DND-41 (cell line): ENCODE measurements around the gene EFCAB10.

Experiments
- ATAC-seq: fragments of 200-7000 bp; cut with Tn5 transposase; 3 replicates; pipeline ENCODE4 v1.9.1; 2021; ENCODE audit warnings: low read depth; ENCODE audit not compliant: insufficient read depth
- DNase-seq: peaks from one replicate; pipeline ENCODE4 v3.0.0-alpha.2; 2020
- H2AFZ ChIP-seq: 2 replicates; pipeline ENCODE4 v1.6.0; 2012; ENCODE audit warnings: low read depth, low read length
- H3K27ac ChIP-seq: 2 replicates; pipeline ENCODE4 v1.5.1; 2012; ENCODE audit warnings: low read length, inconsistent platforms
- H3K27me3 ChIP-seq: fragments of 200-600 bp; sonication (generic); 2 replicates; pipeline ENCODE4 v1.6.0; 2012; ENCODE audit warnings: low read length, mild to moderate bottlenecking, inconsistent platforms; ENCODE audit not compliant: insufficient read depth, poor library complexity
- H3K36me3 ChIP-seq: 2 replicates; pipeline ENCODE4 v1.5.1; 2012; ENCODE audit warnings: low read length, inconsistent platforms; ENCODE audit not compliant: insufficient read depth
- H3K4me1 ChIP-seq: 2 replicates; pipeline ENCODE4 v1.5.1; 2012; ENCODE audit warnings: mild to moderate bottlenecking, low read length; ENCODE audit not compliant: insufficient read depth
- H3K4me2 ChIP-seq: 2 replicates; pipeline ENCODE4 v1.6.0; 2012; ENCODE audit warnings: mild to moderate bottlenecking, moderate library complexity, low read length, inconsistent platforms; ENCODE audit not compliant: insufficient read depth
- H3K4me3 ChIP-seq, 2 experiments: fragments of 200-600 bp in 1 of 2; shearing (Covaris generic) in 1 of 2; 2 replicates each; pipeline ENCODE4 v1.5.1; 2012 to 2016; ENCODE audit warnings: inconsistent platforms in 2 of 2, low read length in 2 of 2, mild to moderate bottlenecking in 2 of 2, low read depth in 1 of 2, moderate library complexity in 1 of 2
- H3K79me2 ChIP-seq: 2 replicates; pipeline ENCODE4 v1.6.0; 2012; ENCODE audit warnings: low read length, inconsistent platforms; ENCODE audit not compliant: insufficient read depth
- H3K9ac ChIP-seq: 2 replicates; pipeline ENCODE4 v1.6.0; 2012; ENCODE audit warnings: low read depth, mild to moderate bottlenecking, inconsistent platforms, low read length, moderate library complexity
- H3K9me3 ChIP-seq: 2 replicates; pipeline ENCODE4 v1.5.1; 2012; ENCODE audit warnings: low read length, moderate library complexity, mild to moderate bottlenecking, inconsistent platforms; ENCODE audit not compliant: insufficient read depth, severe bottlenecking
- H4K20me1 ChIP-seq: 2 replicates; pipeline ENCODE4 v1.6.0; 2012; ENCODE audit warnings: low read length; ENCODE audit not compliant: insufficient read depth
- EZH2 ChIP-seq: IDR thresholded peaks from 3 replicates; pipeline ENCODE4 v1.6.1; 2012; ENCODE audit warnings: borderline replicate concordance, low read depth, mild to moderate bottlenecking, moderate library complexity, low read length, inconsistent platforms; ENCODE audit not compliant: severe bottlenecking
- TF ChIP-seq, protein P1 (sequence below): IDR thresholded peaks from 2 replicates; pipeline ENCODE4 v1.5.1; 2012; ENCODE audit warnings: borderline replicate concordance, low read length, moderate library complexity, mild to moderate bottlenecking; ENCODE audit not compliant: poor library complexity, severe bottlenecking; ENCODE audit errors: extremely low read depth

The EFCAB10 gene

GRCh38 chr7:105565190-105565589 lies 16.1 kb downstream of the EFCAB10 start:
- Histone ChIP-seq H3K9ac (no peak overlapping the region), H3K4me2 (no peak overlapping the region), H3K4me1 (no peaks in the 10 kb centered on the region), H3K36me3 (peaks cover 58% of the 10 kb centered on the region), H3K79me2 (no peaks in the 10 kb centered on the region), H3K27me3 (no peaks in the 10 kb centered on the region), H2AFZ (no peak overlapping the region), H3K9me3 (no peaks in the 10 kb centered on the region), H3K4me3 (no peak overlapping the region), H4K20me1 (no peaks in the 10 kb centered on the region), H3K27ac (no peak overlapping the region)
- ATAC-seq (no peak), DNase-seq (no peak)
- TF ChIP-seq EZH2 = no peak
- TF ChIP-seq, protein P1, sequence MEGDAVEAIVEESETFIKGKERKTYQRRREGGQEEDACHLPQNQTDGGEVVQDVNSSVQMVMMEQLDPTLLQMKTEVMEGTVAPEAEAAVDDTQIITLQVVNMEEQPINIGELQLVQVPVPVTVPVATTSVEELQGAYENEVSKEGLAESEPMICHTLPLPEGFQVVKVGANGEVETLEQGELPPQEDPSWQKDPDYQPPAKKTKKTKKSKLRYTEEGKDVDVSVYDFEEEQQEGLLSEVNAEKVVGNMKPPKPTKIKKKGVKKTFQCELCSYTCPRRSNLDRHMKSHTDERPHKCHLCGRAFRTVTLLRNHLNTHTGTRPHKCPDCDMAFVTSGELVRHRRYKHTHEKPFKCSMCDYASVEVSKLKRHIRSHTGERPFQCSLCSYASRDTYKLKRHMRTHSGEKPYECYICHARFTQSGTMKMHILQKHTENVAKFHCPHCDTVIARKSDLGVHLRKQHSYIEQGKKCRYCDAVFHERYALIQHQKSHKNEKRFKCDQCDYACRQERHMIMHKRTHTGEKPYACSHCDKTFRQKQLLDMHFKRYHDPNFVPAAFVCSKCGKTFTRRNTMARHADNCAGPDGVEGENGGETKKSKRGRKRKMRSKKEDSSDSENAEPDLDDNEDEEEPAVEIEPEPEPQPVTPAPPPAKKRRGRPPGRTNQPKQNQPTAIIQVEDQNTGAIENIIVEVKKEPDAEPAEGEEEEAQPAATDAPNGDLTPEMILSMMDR = no peak

GRCh38 chr7:105559926-105560325 lies 21.4 kb downstream of the EFCAB10 start:
- Histone ChIP-seq H2AFZ (no peak overlapping the region), H3K9me3 (no peaks in the 10 kb centered on the region), H3K27me3 (no peaks in the 10 kb centered on the region), H3K4me3 (no peak overlapping the region), H3K9ac (no peak overlapping the region), H3K27ac (no peak overlapping the region), H3K79me2 (no peaks in the 10 kb centered on the region), H4K20me1 (no peaks in the 10 kb centered on the region), H3K4me2 (no peak overlapping the region), H3K36me3 (peaks cover 66% of the 10 kb centered on the region), H3K4me1 (no peaks in the 10 kb centered on the region)
- TF ChIP-seq, protein P1 = no peak
- no peak for TF ChIP-seq EZH2
- ATAC-seq (no peak), DNase-seq (no peak)

DNA sequence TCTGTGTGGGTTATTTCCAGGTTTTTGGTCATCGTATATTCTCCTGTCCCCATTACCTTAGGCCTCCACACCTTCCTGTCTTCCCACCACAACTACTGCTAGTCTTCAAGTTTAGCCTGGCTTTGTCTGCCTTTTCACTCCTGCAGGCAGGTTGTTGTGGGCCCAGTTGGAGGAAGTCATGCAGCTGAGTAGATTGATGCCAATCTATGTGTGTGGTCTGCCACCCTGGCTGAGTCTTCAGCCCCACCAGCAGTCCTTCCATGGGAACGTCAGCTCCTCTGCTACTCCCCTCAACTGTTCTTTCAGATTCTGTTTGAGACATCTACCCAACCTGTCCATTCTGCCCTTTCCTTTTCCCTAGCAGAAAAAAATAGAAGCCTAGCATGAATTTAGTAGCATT lies 43.0 kb downstream of the EFCAB10 start:
- Histone ChIP-seq H4K20me1 (no peaks in the 10 kb centered on the region), H3K27ac (no peak overlapping the region), H3K79me2 (peaks cover 13% of the 10 kb centered on the region; the same call in 1 of the 2 replicates), H3K9me3 (no peaks in the 10 kb centered on the region), H3K4me1 (peaks cover 9% of the 10 kb centered on the region), H3K4me2 (no peak overlapping the region), H3K9ac (no peak overlapping the region), H3K27me3 (no peaks in the 10 kb centered on the region), H3K4me3 (no peak overlapping the region), H3K36me3 (peaks cover 70% of the 10 kb centered on the region), H2AFZ (no peak overlapping the region)
- DNase-seq = no peak
- ATAC-seq = peak; percentile 35; the same call in 1 of the 3 replicates
- no peak for TF ChIP-seq EZH2
- TF ChIP-seq, protein P1 = no peak
